Measurements from ENCODE around the gene SNX3.

Gene SNX3

DNA sequence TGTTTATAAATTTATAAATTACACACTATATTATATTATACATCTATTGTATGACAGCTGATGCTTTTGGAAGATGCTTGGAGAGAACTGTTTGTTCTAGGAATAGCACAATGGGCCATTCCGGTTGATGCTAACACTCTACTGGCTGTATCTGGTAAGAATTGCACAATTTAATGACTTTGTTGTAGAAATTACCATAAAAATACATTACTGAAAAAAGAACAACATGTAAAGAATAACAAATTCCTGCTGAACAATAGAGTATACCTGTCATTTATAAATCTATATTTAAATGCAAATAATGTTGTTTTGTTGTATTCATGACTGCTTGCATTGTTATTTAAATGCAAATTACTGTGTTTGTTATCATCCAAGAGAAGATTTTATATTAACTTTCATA lies 80.6 kb downstream of the SNX3 start:
- DNase-seq (ENCODE audit: low read depth): no peak
- TF ChIP-seq, protein P1, sequence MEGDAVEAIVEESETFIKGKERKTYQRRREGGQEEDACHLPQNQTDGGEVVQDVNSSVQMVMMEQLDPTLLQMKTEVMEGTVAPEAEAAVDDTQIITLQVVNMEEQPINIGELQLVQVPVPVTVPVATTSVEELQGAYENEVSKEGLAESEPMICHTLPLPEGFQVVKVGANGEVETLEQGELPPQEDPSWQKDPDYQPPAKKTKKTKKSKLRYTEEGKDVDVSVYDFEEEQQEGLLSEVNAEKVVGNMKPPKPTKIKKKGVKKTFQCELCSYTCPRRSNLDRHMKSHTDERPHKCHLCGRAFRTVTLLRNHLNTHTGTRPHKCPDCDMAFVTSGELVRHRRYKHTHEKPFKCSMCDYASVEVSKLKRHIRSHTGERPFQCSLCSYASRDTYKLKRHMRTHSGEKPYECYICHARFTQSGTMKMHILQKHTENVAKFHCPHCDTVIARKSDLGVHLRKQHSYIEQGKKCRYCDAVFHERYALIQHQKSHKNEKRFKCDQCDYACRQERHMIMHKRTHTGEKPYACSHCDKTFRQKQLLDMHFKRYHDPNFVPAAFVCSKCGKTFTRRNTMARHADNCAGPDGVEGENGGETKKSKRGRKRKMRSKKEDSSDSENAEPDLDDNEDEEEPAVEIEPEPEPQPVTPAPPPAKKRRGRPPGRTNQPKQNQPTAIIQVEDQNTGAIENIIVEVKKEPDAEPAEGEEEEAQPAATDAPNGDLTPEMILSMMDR (conservative IDR thresholded peaks at IDR 0.05; ENCODE audit: low read depth, low read length): no peak
- no peak overlapping the region for H3K4me3 ChIP-seq (ENCODE audit: low read depth, low read length)

DNA sequence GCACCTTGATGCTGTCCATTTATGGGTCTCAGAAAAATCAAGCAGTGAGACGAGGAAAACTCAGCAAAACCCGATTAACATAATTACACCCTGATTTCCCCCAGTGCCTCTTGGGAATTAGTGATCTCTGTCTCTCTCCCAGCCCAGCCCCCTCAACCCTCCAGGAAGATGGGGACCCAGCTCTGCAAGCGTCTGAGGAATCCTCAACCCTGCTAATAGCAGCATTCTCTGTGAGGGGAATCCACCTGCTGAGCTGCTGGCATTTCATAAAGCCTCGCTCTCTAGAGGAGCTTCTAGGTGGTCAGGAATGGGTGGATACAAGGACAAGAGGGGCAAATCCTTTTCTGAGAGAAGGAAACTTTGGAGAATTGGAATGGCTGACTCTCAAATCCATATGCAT lies 81.1 kb downstream of the SNX3 start:
- no peak for DNase-seq (ENCODE audit: low read depth)
- H3K4me3 ChIP-seq (ENCODE audit: low read depth, low read length): no peak overlapping the region
- TF ChIP-seq, protein P1 (conservative IDR thresholded peaks at IDR 0.05; ENCODE audit: low read depth, low read length): no peak

DNA sequence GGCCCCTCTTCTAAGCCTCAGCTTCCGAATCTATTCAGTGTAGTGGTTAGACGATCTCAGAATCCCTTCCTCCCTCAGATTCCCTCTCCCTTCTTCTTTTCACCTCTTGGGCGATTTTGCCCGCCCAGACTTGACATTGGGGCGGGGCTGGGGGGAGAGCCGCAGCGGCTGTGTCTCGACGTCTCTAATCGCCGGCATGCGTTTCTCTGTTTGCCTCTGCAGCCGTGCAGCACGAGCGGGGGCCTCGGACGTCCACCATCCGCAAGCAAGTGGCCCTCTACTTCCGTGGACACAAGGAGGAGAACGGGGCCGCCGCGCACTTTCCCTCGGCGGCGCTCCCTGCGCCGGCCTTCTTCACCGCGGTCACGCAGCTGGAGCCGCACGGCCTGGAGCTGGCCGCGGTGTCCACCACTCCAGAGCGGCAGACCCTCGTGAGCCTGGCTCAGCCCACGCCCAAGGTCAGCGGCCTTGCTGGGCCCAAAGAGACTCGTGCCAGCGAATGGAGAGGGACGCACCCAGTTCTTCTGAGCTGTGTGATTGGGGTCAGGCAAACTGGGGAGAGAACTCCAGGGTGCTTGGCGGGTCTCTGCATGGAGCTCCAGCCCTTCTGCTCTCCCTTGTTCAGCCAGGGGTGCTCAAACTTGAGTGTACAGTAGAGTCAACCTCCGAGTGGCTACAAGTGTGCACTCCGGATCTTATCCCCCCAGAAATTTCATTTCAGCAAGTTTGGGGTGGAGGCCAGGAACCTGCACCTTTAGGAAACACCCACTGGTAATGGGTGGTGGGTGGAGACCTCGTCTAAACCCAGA lies 84.4 kb downstream of the SNX3 start:
- no peak overlapping the region for H3K4me3 ChIP-seq (ENCODE audit: low read depth, low read length)
- TF ChIP-seq, protein P1 (conservative IDR thresholded peaks at IDR 0.05; ENCODE audit: low read depth, low read length): no peak
- DNase-seq (ENCODE audit: low read depth): no peak

DNA sequence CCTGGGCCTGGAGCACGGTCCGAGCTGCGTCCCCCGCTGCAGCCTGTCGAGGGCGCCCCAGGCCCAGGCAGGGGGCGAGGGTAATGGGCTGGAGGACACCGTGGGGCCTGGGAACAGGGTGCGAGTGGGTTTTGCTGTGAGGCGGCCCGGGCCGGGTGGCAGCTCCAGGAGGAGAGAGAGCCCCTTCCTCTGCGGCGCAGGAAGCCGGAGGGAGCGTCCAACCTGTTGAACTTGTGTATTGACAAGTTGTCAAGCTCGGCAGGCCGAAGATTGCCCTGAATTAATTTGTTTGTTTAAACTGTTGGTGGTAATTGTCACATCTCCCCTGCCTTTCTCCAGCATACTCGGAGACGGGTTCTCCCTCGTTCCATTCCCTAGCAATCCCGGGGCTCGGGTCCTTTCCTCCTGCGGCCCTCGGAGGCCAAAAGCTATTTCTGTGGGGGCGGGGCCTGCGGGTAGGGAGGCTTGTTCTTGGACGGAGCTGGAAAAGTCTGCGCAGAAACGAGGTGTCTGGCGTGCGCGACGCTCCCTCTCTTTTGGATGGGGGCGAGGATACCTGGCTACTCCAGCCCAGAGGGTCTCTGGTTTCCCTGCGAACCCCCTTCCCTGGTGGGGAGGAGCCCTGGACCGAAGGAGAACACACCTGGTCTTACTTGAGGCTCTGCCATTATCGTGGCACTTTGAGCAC lies 85.1 kb downstream of the SNX3 start:
- DNase-seq (ENCODE audit: low read depth): no peak
- TF ChIP-seq, protein P1 (conservative IDR thresholded peaks at IDR 0.05; ENCODE audit: low read depth, low read length): no peak
- H3K4me3 ChIP-seq (ENCODE audit: low read depth, low read length): no peak overlapping the region

DNA sequence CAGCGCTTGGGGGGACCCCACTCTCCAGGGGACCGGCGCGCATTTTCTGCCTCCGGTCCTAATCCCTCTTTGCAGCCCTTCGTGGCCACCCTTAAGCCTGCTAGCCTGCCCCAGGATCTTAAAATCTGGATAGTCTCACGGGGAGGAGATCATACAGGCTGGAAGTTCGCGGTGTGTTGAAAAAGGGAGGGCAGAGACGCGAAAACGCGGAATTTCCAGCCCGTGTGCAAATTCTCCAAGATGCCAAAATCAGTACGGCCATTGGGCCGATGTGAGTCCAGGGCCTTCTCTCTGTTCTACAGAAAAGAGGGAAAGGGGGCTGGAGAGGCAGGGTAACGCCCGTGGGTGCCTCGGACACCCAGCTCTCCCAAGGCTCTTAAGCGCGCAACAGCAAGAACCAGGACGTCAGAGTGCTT lies 85.7 kb downstream of the SNX3 start:
- DNase-seq (ENCODE audit: low read depth): no peak

DNA sequence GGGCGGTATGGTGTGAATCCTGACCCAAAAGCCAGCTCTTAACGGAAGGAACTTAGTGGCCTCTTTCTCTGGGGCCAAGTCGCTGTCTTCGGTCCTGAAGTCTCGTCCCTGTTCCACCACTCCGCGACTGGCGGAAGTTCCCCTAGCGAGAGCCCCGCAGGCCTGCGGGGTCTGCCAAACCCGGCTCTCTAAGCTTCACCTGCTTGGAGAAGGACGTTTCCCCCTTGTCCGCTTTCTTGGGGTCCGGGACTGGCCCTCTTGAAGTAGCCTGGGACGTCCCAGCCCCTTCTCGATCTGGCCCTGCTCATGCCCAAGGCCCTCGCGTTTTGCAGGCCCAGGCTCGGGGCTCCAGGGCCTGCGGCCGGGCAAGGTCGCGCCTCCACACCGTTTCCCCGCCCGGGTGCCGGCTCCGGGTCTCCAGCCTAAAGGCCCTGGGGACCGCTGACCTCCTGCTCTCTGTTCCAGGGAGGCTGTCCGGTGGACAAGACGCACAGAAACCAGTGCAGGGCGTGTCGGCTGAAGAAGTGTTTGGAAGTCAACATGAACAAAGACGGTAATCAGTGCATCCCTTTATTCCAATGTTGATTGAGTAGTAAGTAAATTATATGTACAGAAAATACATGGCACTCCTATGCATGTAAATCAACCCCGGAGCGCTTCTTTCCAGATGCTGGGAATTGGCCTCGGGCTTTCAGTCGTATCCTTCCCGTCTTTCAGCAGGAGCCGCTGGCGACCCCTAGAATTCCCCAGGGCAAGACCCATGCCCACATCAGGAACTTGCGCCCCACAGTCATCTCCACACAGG lies 86.3 kb downstream of the SNX3 start:
- H3K4me3 ChIP-seq (ENCODE audit: low read depth, low read length): no peak overlapping the region

More for the DNA sequence above, 85.7 kb downstream of the SNX3 start:
- TF ChIP-seq, protein P1 (conservative IDR thresholded peaks at IDR 0.05; ENCODE audit: low read depth, low read length): no peak
- H3K4me3 ChIP-seq (ENCODE audit: low read depth, low read length): no peak overlapping the region

More for the DNA sequence above, 86.3 kb downstream of the SNX3 start:
- peak; percentile 52 for DNase-seq (ENCODE audit: low read depth)
- TF ChIP-seq, protein P1 (conservative IDR thresholded peaks at IDR 0.05; ENCODE audit: low read depth, low read length): no peak
